ENCODE measurements around the gene PPFIBP1. TPM values are rescaled to one million over a fixed set of nuclear protein-coding genes. Genes with fewer than 3 reads are reported as not detected.
"Not testable (repeated sequence)": the region's sequence is repeated elsewhere in the genome, so short reads cannot be mapped to it uniquely, and the experiment has no call there.

Gene PPFIBP1
- total RNA-seq, 3 donors from 2014 or later = 37.0 to 79.4 (median 40.4) TPM

- H3K4me1 ChIP-seq (ENCODE audit: low read depth) = no peaks in the 10 kb centered on the region
- intact Hi-C loops (cut with DNase I, micrococcal nuclease) = loop anchor here in 1 of 2 donors (10.0 kb wide), 1 partner anchor 211 kb away; no protein-coding TSS in a partner anchor
- ATAC-seq = no peak
- no peak for DNase-seq
- H3K9me3 ChIP-seq = no peaks in the 10 kb centered on the region
- no peak overlapping the region for H3K4me3 ChIP-seq
- H3K36me3 ChIP-seq (ENCODE audit: low read depth) = no peaks in the 10 kb centered on the region
- no peak for TF ChIP-seq CTCF (IDR thresholded peaks at IDR 0.05)
Measured at GRCh38 chr12:27646149-27646548, 122.1 kb downstream of the PPFIBP1 start.

GRCh38 chr12:27650011-27650410 lies 126.0 kb downstream of the PPFIBP1 start:
- intact Hi-C loops (cut with DNase I, micrococcal nuclease) = loop anchor here in 1 of 2 donors (10.0 kb wide), 1 partner anchor 215 kb away; no protein-coding TSS in a partner anchor

GRCh38 chr12:27651201-27651600 lies 127.2 kb downstream of the PPFIBP1 start:
- intact Hi-C loops (cut with DNase I, micrococcal nuclease) = loop anchor here in 1 of 2 donors (10.0 kb wide), 1 partner anchor 216 kb away; no protein-coding TSS in a partner anchor
- Histone ChIP-seq H3K9me3 (no peaks in the 10 kb centered on the region), H3K36me3 (ENCODE audit: low read depth) (no peaks in the 10 kb centered on the region), H3K4me1 (ENCODE audit: low read depth) (no peaks in the 10 kb centered on the region), H3K4me3 (no peak overlapping the region)
- no peak for ATAC-seq
- TF ChIP-seq CTCF (IDR thresholded peaks at IDR 0.05) = no peak
- no peak for DNase-seq

More at GRCh38 chr12:27650011-27650410, 126.0 kb downstream of the PPFIBP1 start:
- no peaks in the 10 kb centered on the region for H3K36me3 ChIP-seq (ENCODE audit: low read depth)
- H3K9me3 ChIP-seq = no peaks in the 10 kb centered on the region
- no peaks in the 10 kb centered on the region for H3K4me1 ChIP-seq (ENCODE audit: low read depth)
- no peak for TF ChIP-seq CTCF (IDR thresholded peaks at IDR 0.05)
- no peak overlapping the region for H3K4me3 ChIP-seq
- ATAC-seq = no peak
- no peak for DNase-seq

GRCh38 chr12:27652174-27652763 lies 128.3 kb downstream of the PPFIBP1 start:
- no peaks in the 10 kb centered on the region for H3K9me3 ChIP-seq
- peak in 1 of 3 donors; percentile 86 for DNase-seq
- no peak overlapping the region for H3K4me3 ChIP-seq
- no peaks in the 10 kb centered on the region for H3K36me3 ChIP-seq (ENCODE audit: low read depth)
- TF ChIP-seq CTCF (IDR thresholded peaks at IDR 0.05) = peak; percentile 77
- H3K4me1 ChIP-seq (ENCODE audit: low read depth) = no peaks in the 10 kb centered on the region
- intact Hi-C loops (cut with DNase I, micrococcal nuclease) = loop anchor here in 1 of 2 donors (10.0 kb wide), 1 partner anchor 217 kb away; no protein-coding TSS in a partner anchor
- ATAC-seq = peak; percentile 79

GRCh38 chr12:27653661-27654060 lies 129.7 kb downstream of the PPFIBP1 start:
- TF ChIP-seq CTCF (IDR thresholded peaks at IDR 0.05) = no peak
- H3K9me3 ChIP-seq = no peaks in the 10 kb centered on the region
- intact Hi-C loops (cut with DNase I, micrococcal nuclease) = loop anchor here in 1 of 2 donors (10.0 kb wide), 1 partner anchor 219 kb away; no protein-coding TSS in a partner anchor
- H3K4me3 ChIP-seq = no peak overlapping the region
- DNase-seq = no peak
- ATAC-seq = no peak
- no peaks in the 10 kb centered on the region for H3K36me3 ChIP-seq (ENCODE audit: low read depth)
- no peaks in the 10 kb centered on the region for H3K4me1 ChIP-seq (ENCODE audit: low read depth)

GRCh38 chr12:27655476-27655875 lies 131.5 kb downstream of the PPFIBP1 start:
- not testable (repeated sequence) for H3K9me3 ChIP-seq; H3K36me3 ChIP-seq (ENCODE audit: low read depth); DNase-seq; H3K4me1 ChIP-seq (ENCODE audit: low read depth); ATAC-seq; H3K4me3 ChIP-seq
- intact Hi-C loops (cut with DNase I, micrococcal nuclease) = loop anchor here in 1 of 2 donors (10.0 kb wide), 1 partner anchor 221 kb away; no protein-coding TSS in a partner anchor

All from mucosa of descending colon (tissue), 3 donors.